GM19468 (cell line): ENCODE measurements around the gene PTGES3.
"Not testable (repeated sequence)": the region's sequence is repeated elsewhere in the genome, so short reads cannot be mapped to it uniquely, and the experiment has no call there.

ENCODE experiments used
- ATAC-seq: cut with Tn5 transposase; IDR thresholded peaks from one replicate; pipeline ENCODE4 v1.9.1; 2021; ENCODE audit warnings: mild to moderate bottlenecking, moderate library complexity, moderate number of reproducible peaks; ENCODE audit not compliant: unreplicated experiment; ENCODE audit errors: extremely low read depth

The PTGES3 gene

DNA sequence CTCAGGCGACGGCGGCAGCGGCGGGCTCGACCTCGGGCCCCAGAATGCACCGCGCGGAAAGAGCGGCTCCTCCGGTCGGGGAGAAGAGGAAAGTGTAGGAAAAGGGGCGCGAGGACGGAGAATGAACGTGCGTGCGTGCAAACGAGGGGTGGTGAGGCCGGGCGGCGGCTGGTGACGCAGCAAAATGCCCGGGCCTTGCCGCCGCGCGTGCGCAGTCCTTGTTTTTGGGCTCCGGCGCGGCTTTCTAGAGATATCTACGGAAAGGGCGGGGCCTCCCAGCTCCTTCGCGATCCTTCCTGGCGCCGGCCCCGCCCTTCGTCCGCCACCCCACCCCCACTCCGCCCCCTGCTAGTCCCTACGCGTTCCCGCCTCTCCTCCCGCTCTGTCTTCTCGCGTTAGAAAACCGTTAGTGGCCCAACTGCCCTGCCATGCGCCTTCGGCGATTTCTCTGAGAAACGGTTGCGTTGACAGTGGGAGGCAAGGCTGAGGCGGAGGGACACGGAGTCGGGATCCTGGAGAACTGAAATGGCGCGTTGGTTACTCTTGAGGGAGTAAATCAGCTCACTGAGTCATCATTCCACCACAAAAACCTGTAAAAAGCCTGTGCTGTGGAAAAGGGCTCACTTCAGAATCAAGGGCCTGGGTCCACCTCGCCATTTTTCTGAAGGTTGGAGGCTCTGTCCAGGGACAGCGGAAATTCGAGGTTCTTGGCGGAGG, at the start of gene PTGES3:
Gene PTGES3 (minus strand): TSS at position 156 of the 717 bp plus-strand sequence. CDS start 285 bp downstream, outside the sequence.
- ATAC-seq = peak; percentile 69

- ATAC-seq = no peak
Measured at GRCh38 chr12:56728139-56728861, 40.2 kb upstream of the PTGES3 start.

DNA sequence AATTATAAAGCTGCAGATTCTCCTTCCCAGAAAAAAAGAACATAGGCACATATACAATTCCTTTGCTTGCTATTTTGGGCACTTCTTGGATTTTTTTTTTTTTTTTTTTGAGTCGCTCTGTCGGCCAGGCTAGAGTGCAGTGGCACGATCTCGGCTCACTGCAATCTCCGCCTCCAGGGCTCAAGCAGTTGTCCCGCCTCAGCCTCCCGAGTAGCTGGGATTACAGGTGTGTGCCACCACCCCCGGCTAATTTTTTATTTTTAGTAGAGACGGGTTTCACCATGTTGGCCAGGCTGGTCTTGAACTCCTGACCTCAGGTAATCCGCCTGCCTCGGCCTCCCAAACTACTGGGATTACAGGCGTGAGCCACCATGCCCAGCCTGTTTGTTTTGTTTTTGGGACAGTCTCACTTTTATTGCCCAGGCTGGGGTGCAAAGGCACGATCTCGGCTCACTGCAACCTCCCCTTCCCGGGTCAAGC, 38.2 kb upstream of the PTGES3 start:
- ATAC-seq = not testable (repeated sequence)

DNA sequence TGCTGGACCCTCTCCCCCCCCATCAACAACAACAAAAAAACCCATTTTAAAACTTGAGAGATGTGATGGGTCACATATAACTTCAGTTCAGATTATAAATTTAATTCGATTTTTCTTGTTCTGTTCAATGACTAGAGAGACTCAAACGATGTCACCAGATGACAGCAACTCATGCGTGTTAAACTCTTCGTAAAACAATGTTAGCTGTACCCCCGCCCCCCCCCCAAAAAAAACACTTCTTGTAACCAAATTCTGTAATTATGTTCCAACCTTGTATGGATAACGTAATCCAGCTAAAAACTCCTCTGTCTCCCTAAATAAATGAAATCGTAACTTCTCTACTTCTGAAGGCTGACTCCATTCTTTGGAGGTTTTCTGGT, 37.6 kb upstream of the PTGES3 start:
- no peak for ATAC-seq

DNA sequence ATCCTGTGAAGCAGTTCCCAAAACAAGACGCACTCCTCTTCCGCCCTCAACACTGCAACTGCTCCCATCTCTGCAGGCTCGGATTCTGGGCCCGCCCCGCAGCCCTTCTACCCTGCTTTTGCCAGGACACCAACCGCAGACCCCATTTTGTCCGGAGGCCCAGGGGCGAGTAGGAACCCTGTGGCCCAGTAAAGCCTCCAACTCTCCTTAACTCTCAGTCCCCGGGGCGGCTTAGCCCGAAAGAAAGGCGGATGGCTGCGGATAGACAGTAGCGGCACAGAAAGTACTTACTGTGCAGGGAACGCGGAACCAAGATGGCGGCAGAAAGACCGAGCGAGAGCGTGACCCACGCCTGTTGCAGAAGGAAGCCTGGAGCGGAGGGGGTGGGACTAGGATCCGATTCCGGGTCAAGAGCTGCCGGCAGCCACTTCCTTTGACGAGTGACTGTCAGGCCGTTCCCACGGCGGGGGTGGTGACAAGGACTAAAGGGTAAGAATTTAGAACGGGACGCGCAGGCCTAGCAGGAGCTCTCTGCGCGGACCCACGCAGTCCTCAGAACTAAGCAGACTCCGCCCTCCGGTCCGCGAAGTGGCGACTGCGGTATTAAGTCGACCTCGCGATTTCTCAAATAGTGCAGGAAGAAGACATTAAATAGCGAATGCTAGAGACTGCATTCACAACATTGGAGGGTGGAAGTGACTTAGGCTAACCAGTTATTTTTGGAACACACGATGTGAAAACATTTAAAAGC, 37.1 kb upstream of the PTGES3 start, which contains the start of gene NACA:
Gene NACA (minus strand): TSS at position 328 of the 751 bp plus-strand sequence. CDS start 778 bp downstream, outside the sequence.
- peak; percentile 90 for ATAC-seq

DNA sequence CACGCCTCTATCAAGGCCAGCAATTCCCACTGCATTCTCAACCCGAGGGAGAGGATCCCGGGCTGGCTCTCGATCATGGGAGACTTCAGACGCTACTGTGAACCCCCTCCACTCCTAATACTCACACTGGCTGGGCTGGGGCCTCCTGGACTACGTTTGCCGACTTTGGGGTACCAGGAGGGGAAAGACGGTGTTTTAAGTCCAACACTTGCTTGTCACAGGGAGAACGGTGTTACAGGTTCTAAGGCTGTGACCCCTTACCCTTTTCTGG, 36.6 kb upstream of the PTGES3 start:
- no peak for ATAC-seq

DNA sequence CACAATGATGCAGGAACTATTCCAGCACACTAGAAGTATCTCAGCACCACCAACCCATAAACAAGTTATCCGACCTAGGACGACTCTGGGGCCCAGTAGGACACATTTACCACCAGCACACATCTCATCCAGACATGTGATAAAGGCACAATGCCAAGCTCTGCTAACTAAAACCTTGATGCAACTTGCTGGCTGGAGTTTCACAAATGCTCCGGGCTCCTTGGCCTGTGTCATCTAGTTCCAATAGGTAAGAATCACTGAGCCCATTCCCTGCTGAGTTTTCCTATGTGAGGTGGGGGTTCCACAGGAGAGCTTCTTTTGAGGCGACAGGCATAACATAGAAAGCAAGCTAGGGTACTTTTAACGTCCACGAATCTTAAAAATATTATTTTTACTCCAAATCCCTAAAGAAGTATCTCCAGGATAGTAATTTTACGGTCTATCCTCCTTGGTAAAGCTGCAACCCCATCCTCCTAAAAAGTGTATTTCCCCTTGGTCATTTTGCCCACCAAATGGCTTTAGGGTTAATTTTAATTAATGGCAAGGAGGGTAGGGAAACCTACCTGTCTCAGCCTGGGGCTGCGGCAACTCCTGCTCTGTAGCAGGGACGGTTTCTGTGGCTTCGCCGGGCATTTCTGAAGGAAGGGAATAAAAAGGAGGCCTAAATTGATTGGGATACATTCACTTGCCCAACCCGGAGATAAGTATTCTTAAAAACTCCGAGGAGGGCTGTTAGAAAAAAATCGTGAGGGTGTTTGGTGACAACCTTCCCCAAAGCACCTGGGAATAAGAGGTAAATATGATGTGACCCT, 36.0 kb upstream of the PTGES3 start:
- no peak for ATAC-seq

DNA sequence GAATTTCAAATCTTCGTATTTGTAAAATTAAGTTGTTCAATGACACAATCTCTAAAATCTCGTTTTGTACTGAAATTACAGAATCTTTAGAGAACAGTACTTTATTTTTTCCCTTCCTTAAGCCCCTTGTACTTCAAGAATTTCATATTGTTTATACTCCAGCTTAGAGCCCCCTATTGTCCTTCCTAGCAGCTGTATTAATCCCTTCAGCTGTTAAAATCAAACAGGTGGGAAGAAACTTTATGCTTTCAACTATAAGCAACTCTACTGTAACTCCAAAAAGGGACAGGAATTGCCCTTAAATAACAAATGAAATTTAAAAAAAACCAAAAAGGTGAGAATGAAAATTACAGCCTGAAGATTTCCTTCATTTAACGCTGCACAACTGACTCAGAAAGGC, 35.3 kb upstream of the PTGES3 start:
- ATAC-seq = no peak

GRCh38 chr12:56722832-56723231, 34.7 kb upstream of the PTGES3 start:
- no peak for ATAC-seq

DNA sequence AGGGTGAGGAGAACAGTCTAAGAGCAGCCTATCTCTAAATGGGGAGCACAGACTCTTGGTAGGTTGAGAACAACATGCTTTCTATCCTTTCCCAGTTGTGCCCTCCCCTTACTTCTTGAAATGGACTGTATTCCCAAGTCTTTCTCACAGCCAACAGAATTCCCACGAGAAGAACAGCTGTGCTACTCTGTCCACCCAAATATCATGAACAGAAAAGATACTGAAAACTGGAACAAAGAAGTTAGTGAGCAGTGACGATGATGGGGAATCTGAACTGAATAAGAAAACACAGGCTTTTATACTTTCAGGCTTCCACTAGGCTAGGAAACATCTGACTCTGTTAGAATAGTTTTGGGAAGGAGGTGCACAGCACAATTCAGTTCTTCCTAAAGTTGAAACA, 33.6 kb upstream of the PTGES3 start:
- no peak for ATAC-seq

DNA sequence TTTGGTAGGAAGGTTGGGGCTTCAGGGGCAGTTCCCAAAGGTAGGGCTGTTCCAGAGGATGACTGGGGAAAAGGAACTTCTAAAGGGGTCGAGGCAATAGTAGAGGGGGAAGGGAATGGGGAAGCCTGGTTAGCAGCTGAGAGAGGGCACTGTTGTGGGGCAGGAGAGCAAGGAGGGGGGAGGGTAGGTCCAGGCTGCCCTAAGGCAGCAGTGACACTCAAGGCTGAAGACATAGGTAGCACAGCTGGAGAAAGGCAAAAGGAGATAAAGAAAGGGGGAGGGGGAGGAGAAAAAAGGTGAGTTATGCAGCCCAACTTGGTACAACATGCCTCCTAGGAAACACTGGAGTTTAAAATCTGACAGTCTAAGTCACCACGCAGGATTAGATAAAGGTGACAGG, 33.1 kb upstream of the PTGES3 start:
- no peak for ATAC-seq

DNA sequence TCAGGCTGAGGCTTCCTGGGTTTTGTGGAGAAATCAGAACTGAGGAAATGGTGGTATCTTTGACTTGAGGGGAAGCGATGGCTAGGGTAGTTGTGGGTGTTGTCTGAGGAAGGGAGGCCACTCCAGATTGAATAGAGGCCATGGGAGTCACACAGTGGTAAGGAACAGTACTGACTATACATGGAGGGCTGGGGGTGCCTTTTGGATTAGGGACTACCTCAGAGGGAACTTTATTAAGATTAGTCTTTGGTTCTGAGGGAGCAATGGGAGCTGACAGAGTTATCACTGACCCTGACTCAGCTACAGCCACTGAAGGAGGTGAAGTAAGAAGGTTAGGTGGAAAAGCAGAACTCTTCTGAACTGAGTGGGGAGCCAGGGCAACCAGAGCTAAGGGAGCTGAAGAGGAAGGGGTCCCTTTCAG, 32.7 kb upstream of the PTGES3 start:
- no peak for ATAC-seq

GRCh38 chr12:56719056-56719455, 31.0 kb upstream of the PTGES3 start:
- ATAC-seq = no peak

DNA sequence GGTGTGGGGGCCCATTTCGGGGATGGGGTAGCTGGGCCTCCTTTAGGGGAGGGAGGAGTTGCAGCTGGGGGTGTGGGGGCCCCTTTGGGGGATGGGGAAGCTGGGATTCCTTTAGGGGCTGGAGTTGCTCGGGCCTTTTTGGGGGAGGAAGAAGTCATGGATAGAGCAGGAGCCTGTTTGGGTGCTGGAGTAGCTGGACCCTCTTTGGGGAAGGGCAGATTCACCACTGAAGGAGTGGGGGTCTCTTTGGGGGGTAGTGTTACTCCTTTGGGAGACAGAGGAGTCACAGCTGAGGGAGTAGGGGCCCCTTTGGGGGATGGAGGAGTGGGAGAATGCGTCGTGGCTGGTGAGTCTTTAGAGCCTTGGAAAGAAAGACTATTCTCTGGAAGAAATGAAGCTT, 30.6 kb upstream of the PTGES3 start:
- no peak for ATAC-seq

- ATAC-seq = no peak
Measured at GRCh38 chr12:56718149-56718548, 30.1 kb upstream of the PTGES3 start.

DNA sequence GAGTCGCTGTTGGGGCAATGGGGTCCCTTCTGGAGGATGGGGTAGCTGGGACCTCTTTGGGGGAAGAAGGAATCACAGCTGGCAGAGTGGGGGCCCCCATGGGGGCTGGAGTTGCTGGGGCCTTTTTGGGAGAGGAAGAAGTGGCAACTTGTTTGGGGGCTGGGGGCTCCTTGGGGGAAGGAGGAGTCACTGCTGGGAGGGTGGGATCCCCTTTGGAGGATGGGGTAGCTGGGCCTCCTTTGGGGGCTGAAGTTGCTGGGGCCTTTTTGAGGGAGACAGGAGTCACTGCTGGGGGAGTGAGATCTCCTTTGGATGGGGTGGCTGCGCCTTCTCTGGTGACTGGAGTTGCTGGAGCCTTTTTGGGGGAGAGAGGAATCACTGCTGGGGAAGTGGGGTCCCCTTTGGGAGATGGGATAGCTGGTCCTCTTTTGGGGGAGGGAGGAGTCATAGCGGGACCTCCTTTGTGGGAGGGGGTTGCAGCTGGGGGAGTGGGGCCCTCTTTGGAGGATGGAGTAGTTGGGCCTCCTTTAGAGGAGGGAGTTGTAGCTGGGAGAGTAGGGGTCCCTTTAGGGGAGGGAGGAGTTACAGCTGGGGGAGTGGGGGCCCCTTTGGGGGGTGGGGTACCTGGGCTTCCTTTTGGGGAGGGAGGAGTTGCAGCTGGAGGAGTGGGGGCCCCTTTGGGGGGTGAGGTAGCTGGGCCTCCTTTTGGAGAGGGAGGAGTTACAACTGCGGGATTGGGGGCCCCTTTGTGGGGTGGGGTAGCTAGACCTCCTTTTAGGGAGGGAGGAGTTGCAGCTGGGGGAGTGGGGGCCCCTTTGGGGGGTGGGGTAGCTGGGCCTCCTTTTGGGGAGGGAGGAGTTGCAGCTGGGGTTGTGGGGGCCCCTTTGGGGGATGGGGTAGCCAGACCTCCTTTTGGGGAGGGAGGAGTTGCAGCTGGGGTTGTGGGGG, 29.1 kb upstream of the PTGES3 start:
- no peak for ATAC-seq

GRCh38 chr12:56716458-56716857, 28.4 kb upstream of the PTGES3 start:
- ATAC-seq = no peak

- no peak for ATAC-seq
Measured at GRCh38 chr12:56715798-56716197, 27.7 kb upstream of the PTGES3 start.

- no peak for ATAC-seq
Measured at GRCh38 chr12:56714431-56714929, 26.4 kb upstream of the PTGES3 start.
